ENCODE measurements around the gene CCDC90B. TPM values are rescaled to one million over a fixed set of nuclear protein-coding genes. Genes with fewer than 3 reads are reported as not detected.

CCDC90B gene
- total RNA-seq, 1 experiment from 2014 or later: 48.9 TPM

DNA sequence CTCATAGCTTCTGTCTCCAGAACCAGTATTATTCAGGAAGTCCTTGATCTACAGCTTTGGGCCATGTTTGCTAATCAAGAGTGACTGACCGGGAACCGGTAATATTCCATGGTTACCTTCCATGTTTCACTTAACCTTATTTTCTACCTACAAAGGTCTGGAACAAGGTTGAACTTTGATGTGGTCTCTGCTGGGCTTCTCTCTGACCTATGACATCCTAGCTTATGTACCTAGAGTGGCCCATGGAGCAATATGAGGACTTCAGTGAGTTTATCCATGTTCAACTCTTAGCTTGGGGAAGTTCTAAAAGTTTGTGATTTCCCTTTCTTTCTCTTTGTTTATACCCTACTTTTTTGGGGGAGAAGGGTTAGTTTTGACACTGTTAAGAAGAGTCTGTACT, 33.2 kb downstream of the CCDC90B start:
- Mint-ChIP-seq H3K36me3 (no peaks in the 10 kb centered on the region; the same call in 1 of the 2 replicates), H3K4me3 (no peak overlapping the region), H3K27me3 (ENCODE audit: low read depth) (no peaks in the 10 kb centered on the region), H3K27ac (no peak overlapping the region), H3K4me1 (no peaks in the 10 kb centered on the region), H3K9me3 (no peaks in the 10 kb centered on the region)
- no peak for ATAC-seq
- DNase-seq (ENCODE audit: low spot score): no peak
- TF ChIP-seq GTF2I (CRISPR knock-in tag; conservative IDR thresholded peaks at IDR 0.05): no peak
- no peak for TF ChIP-seq TEAD1 (CRISPR knock-in tag; IDR thresholded peaks at IDR 0.05)
- TF ChIP-seq ZNF671 (CRISPR knock-in tag; IDR thresholded peaks at IDR 0.05): no peak
- TF ChIP-seq ATF1 (CRISPR knock-in tag; IDR thresholded peaks at IDR 0.05): no peak
- TF ChIP-seq SOX15 (CRISPR knock-in tag; IDR thresholded peaks at IDR 0.05): no peak
- TF ChIP-seq, protein P1, sequence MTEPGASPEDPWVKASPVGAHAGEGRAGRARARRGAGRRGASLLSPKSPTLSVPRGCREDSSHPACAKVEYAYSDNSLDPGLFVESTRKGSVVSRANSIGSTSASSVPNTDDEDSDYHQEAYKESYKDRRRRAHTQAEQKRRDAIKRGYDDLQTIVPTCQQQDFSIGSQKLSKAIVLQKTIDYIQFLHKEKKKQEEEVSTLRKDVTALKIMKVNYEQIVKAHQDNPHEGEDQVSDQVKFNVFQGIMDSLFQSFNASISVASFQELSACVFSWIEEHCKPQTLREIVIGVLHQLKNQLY (CRISPR knock-in tag; IDR thresholded peaks at IDR 0.05): no peak
- TF ChIP-seq, protein P2, sequence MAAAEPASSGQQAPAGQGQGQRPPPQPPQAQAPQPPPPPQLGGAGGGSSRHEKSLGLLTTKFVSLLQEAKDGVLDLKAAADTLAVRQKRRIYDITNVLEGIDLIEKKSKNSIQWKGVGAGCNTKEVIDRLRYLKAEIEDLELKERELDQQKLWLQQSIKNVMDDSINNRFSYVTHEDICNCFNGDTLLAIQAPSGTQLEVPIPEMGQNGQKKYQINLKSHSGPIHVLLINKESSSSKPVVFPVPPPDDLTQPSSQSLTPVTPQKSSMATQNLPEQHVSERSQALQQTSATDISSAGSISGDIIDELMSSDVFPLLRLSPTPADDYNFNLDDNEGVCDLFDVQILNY (CRISPR knock-in tag; IDR thresholded peaks at IDR 0.05): no peak
- no peak for TF ChIP-seq HMGA2 (CRISPR knock-in tag; IDR thresholded peaks at IDR 0.05)
- no peak for TF ChIP-seq FOXP1 (CRISPR knock-in tag; IDR thresholded peaks at IDR 0.05; ENCODE audit: borderline replicate concordance)
- TF ChIP-seq, protein P3, sequence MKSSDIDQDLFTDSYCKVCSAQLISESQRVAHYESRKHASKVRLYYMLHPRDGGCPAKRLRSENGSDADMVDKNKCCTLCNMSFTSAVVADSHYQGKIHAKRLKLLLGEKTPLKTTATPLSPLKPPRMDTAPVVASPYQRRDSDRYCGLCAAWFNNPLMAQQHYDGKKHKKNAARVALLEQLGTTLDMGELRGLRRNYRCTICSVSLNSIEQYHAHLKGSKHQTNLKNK (CRISPR knock-in tag; IDR thresholded peaks at IDR 0.05): no peak
- no peak for TF ChIP-seq CREM (CRISPR knock-in tag; IDR thresholded peaks at IDR 0.05)
- no peak for TF ChIP-seq ETV6 (CRISPR knock-in tag; IDR thresholded peaks at IDR 0.05)
- TF ChIP-seq RORB (CRISPR knock-in tag; IDR thresholded peaks at IDR 0.05): no peak
- no peak for TF ChIP-seq CBFB (CRISPR knock-in tag; IDR thresholded peaks at IDR 0.05; ENCODE audit: low read depth)
- POLR2A ChIA-PET: no interaction called here
- CTCF ChIA-PET: no interaction called here

DNA sequence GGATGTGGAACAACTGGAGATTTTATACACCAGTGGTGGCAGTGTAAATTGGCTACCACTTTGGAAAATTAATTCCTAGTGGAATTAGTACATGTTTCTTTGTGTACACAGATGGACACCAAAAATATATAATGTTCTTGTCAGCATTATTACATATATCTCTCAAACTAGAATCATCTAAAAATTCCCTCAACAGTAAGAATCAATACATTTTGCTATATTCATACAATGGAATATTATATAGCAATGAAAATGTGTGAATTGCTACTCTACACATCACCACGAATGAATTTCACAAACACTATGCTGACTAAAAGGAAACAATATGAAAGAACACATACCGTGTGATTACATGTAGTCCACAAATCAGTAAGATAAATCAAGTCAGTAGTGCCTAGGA, 33.9 kb downstream of the CCDC90B start:
- Mint-ChIP-seq H3K27ac (no peak overlapping the region), H3K36me3 (no peaks in the 10 kb centered on the region), H3K4me1 (no peaks in the 10 kb centered on the region), H3K4me3 (no peak overlapping the region), H3K9me3 (no peaks in the 10 kb centered on the region), H3K27me3 (ENCODE audit: low read depth) (no peaks in the 10 kb centered on the region)
- ATAC-seq: no peak
- no peak for DNase-seq (ENCODE audit: low spot score)
- ChIA-PET CTCF (no interaction called here), POLR2A (no interaction called here)
- TF ChIP-seq TEAD1 (CRISPR knock-in tag; IDR thresholded peaks at IDR 0.05): no peak

DNA sequence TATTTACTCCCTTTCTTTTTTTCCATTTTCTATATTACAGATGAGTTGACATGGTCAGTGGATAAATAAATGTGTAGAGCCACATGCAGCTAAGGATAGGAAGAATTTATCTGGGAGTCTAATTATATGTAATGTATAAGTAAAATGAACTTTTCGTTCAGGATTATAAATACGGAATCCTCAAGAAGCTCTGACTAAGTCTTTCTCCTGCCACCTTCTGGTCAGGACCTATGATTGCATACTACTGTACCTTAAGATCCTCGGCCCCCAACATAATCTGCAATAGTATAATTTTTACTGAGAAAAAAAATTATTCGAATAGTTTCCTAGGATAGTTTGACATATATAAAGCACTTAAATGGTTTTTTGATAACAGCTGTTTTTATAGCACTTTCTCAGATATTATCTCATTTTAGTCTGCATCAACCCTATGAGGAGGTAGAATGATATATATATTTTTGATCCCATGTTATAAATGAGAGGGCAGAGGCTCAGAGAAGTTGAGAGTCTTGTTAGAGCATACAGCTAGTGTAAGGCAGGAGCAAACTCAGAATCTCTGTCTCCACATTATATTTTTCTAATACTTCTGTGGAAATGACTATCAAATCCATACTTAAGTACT, 36.1 kb downstream of the CCDC90B start:
- CTCF ChIA-PET: interaction anchor here (0.6 to 1.8 kb wide), 15 partner anchors 8 to 719 kb away, joined by 3 to 8 read pairs (median 3); partner anchors contain the start of gene PRCP
- POLR2A ChIA-PET: interaction anchor here (0.9 kb wide), 1 partner anchor 36 kb away, joined by 3 read pairs; the partner anchor contains the start of gene CCDC90B

More for the DNA sequence above, 36.1 kb downstream of the CCDC90B start:
- Mint-ChIP-seq H3K27ac (no peak overlapping the region), H3K4me3 (no peak overlapping the region), H3K4me1 (no peaks in the 10 kb centered on the region), H3K36me3 (no peaks in the 10 kb centered on the region), H3K27me3 (ENCODE audit: low read depth) (no peaks in the 10 kb centered on the region), H3K9me3 (no peaks in the 10 kb centered on the region)
- ATAC-seq (peak; percentile 82), DNase-seq (ENCODE audit: low spot score) (no peak)
- TF ChIP-seq, protein P4, sequence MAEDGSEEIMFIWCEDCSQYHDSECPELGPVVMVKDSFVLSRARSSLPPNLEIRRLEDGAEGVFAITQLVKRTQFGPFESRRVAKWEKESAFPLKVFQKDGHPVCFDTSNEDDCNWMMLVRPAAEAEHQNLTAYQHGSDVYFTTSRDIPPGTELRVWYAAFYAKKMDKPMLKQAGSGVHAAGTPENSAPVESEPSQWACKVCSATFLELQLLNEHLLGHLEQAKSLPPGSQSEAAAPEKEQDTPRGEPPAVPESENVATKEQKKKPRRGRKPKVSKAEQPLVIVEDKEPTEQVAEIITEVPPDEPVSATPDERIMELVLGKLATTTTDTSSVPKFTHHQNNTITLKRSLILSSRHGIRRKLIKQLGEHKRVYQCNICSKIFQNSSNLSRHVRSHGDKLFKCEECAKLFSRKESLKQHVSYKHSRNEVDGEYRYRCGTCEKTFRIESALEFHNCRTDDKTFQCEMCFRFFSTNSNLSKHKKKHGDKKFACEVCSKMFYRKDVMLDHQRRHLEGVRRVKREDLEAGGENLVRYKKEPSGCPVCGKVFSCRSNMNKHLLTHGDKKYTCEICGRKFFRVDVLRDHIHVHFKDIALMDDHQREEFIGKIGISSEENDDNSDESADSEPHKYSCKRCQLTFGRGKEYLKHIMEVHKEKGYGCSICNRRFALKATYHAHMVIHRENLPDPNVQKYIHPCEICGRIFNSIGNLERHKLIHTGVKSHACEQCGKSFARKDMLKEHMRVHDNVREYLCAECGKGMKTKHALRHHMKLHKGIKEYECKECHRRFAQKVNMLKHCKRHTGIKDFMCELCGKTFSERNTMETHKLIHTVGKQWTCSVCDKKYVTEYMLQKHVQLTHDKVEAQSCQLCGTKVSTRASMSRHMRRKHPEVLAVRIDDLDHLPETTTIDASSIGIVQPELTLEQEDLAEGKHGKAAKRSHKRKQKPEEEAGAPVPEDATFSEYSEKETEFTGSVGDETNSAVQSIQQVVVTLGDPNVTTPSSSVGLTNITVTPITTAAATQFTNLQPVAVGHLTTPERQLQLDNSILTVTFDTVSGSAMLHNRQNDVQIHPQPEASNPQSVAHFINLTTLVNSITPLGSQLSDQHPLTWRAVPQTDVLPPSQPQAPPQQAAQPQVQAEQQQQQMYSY (CRISPR knock-in tag; IDR thresholded peaks at IDR 0.05): no peak
- TF ChIP-seq ZBTB21 (CRISPR knock-in tag; IDR thresholded peaks at IDR 0.05; ENCODE audit: borderline replicate concordance) (no peak), TEAD1 (CRISPR knock-in tag; IDR thresholded peaks at IDR 0.05) (no peak), JUN (CRISPR knock-in tag; IDR thresholded peaks at IDR 0.05) (no peak), GTF2I (CRISPR knock-in tag; conservative IDR thresholded peaks at IDR 0.05) (no peak)

Measured in WTC11 (cell line).